HuH-7 (cell line): Measurements from ENCODE around the gene ZNF598.

Source experiments
- DNase-seq: peaks from one replicate; pipeline ENCODE4 v3.0.0; 2011; ENCODE audit warnings: low spot score

ZNF598 gene

GRCh38 chr16:2009791-2010510 is at the start of gene ZNF598:
Gene ZNF598 (minus strand): TSS chr16:2009821.
- DNase-seq: peak; percentile 86

DNA sequence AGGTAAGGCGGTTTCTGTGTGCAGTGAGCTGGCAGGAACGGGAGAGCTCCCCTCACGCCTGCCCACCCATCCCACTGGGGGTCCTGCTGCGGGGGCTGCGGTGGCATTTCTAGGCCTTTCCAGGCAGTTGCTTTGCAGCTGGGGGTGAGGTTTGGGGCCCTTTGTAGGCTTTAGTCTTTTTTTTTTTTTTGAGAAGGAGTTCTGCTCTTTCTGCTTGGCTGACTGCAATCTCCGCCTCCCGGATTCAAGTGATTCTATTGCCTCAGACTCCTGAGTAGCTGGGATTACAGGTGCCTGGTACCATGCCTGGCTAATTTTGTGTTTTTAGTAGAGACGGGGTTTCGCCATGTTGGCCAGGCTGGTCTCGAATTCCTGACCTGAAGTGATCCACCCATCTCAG is 49.3 kb upstream of the ZNF598 start:
- no peak for DNase-seq

- DNase-seq: no peak
These were observed 48.8 kb upstream of the ZNF598 start for GRCh38 chr16:2058420-2058819.

GRCh38 chr16:2057438-2057837 is 47.8 kb upstream of the ZNF598 start:
- DNase-seq: no peak

GRCh38 chr16:2056681-2057407 is 47.2 kb upstream of the ZNF598 start:
- peak; percentile 46 for DNase-seq

DNA sequence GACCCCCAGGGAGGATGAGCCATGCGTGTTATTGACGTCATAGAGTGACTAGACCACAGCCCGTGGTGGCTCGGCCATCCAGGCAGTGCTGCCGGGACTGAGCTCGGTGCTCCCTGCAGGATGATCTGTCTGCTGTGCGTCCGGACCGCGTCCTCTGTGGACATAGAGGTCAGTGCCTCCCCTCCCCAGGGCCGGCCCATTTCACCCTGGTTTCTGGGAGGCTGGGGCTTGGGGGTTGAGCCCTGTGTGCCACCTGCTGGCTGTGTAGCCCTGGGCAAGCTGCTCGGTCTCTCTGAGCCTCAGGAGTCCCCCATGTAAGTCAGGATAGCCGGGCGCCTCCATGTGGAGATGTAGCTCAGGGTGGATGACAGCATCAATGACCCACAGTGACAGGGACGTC is 46.5 kb upstream of the ZNF598 start:
- DNase-seq: peak; percentile 43

DNA sequence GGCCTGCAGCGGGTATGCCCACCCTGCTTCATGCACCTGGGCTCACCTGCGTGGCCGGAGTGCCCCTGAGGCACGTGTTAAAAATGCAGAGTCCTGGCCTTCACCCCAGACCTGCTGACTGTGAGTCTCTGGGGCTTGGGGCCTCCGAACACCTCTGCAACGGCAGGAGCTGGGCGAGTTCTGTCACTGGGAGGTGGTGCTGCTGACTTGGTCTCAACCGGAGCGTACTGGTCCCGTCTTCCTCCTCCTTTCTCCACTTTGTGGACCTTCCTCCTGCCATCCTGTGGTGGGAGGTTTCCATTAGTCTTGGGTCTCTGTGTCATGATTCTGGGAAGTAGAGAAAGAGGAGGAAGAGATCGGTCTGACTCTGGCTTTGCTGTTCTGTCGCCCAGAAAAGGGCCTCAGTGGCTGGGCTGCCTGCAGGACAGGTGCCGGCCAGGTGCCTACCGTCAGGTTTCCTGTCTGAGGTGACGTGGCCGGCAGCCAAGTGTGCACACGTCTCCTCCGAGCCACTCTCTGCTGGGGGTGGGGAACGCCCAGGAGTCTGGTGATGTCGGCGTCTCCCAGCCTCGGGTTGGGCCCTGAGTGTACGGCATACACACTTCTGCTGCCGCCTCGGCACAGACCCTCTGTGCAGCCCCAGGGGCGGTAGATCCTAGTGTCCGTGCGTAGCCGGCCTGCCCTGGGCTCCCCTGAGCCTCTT is 45.1 kb upstream of the ZNF598 start:
- DNase-seq: no peak

- no peak for DNase-seq
These were observed 44.3 kb upstream of the ZNF598 start for GRCh38 chr16:2053897-2054296.

- DNase-seq: no peak
These were observed 43.6 kb upstream of the ZNF598 start for GRCh38 chr16:2053211-2053610.

DNA sequence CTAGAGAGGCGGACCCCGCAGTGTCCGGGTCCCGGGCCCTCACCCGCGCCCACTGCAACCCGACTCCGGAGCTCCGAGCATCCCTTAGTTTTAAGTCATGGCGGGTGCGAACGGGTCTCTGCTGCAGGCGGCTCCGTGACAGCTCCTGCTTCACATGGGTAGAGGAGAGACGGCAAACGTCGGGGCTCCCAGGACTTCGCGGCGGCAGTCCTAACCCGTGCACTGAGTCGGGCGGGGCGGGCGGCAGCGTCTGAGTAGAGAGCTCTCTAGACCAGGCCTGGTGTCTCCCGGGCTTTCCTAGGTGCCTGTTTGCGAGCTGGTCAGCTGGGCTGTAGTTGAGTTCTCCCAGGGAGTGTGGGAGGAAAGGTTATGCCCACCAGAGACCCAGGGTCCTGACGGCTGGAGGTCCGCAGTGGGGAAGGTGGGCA is 38.5 kb upstream of the ZNF598 start:
- DNase-seq: no peak

- peak; percentile 96 for DNase-seq
These were observed 37.9 kb upstream of the ZNF598 start, which contains the start of the genes NTHL1 and TSC2 for GRCh38 chr16:2047330-2048115. Gene NTHL1 (minus strand): TSS chr16:2047834. CDS start chr16:2047823, 11 bp downstream. Gene TSC2 (plus strand): TSS chr16:2047985. CDS start chr16:2048616, 631 bp downstream.

GRCh38 chr16:2046893-2047329 is 37.3 kb upstream of the ZNF598 start:
- no peak for DNase-seq

GRCh38 chr16:2045965-2046892 is 36.6 kb upstream of the ZNF598 start:
- no peak for DNase-seq

- no peak for DNase-seq
These were observed 34.9 kb upstream of the ZNF598 start for GRCh38 chr16:2044541-2044940.

DNA sequence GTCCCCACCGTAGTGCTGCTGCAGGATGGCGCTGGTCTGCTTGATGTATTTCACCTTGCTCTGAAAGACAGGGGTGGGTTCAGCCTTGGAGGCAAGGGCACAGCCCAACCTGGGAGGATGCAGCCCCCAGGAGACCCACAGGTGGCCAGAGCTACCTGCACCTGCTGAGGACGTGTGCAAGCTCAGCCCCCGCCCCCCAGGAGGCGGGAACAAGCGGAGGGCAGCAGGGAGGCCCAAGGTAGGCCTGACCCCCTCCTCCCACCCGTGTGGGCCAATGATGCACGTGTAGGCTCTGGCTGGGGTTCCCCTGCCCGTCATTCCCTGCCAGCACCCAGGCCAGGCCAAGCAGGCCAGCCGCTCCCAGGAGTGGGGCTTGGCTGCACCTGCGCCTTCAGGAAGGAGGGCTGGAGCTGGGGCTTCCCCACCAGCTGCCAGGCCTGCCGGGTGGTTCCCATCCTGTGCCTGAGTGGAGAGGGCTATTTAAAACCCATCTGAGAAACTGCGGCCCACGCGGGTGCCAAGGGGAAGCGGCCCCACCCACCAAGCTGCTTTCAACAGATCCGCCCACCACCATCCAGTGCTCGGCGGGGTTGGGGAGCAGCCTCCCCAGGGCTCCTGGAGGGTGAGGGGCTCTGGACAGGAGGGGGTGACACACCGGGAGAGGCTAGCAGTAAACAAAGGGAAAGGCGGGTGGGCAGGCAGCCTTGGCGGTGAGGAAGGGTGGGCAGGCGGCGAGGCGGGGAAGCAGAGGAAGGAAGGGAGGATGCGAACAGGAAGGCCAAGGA is 34.2 kb upstream of the ZNF598 start:
- no peak for DNase-seq

DNA sequence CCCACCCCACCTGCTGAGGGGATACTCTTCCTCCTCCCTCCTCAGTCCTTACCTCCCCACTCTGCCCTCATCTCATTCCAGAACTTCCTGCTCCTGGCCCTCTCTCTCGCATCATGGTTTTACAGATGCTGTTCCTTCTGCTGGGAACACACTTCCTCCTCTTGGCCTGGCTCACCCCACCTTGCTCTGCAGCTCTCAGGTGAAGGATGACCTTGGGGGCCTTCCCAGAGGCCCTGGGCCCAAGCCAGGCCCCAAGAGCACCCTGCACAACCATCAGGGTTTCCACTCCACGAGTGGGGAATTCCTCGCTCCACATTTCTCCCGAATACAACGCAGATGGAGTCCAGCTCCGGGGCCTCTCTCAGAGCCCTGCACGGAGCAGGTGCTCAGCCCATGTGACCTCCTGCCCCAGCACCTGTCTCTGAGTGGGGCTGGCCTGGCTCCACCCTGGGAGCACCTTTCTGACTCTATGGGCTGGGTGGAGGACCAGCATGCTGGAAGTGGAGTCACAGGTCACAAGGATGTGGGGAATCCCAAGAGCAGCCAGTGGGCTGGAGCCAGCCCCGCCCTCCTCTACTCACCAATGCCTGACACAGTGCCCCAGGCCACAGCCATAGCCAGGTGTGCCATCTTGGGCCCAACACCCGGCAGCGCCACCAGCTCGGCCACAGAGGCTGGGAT is 33.5 kb upstream of the ZNF598 start:
- DNase-seq: no peak

GRCh38 chr16:2042171-2042985 is 32.8 kb upstream of the ZNF598 start:
- no peak for DNase-seq

DNA sequence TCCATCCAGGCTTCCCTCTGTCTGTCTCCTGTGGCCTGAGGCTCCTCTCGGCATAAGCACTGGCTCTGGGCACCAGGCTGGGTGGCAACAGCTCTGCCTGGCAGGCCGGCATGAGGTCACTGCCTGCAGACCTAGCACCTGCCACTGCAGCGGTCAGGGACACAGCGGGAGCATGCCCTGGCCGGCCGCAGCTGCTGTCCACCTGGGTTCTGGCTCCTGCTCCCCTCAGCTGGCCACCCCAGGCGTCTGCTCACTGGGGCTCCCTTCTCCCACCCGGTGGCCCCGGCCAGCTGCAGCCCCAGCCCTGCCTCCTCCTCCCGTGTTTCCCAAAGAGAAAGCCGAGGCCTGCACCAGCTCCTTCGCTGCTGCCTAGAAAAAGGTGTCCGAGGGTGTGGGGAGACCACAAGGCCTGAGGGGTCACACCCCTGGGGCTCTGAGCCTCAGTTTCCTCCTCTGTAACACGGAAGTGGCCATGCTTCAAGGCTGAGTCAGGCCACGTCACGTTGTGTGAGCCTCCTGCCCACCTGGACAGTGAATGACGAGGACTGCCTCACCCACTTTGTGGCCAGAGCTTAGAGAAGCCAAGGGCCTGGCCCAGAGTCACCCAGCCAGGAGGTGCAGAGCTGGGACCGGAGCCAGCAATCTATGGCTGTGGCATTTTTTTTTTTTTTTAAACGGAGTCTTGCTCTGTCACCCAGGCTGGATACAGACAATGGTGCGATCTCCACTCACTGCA is 31.3 kb upstream of the ZNF598 start:
- no peak for DNase-seq
